ENCODE measurements around the gene FRMPD1. TPM values are rescaled to one million over a fixed set of nuclear protein-coding genes. Genes with fewer than 3 reads are reported as not detected.

Gene FRMPD1
- total and polyA plus RNA-seq, 2 donors (not counting 1 experiment from before 2014, with no cell fraction given) = not detected

- Histone ChIP-seq H3K4me2 (ENCODE audit: extremely low read depth, insufficient read depth, low read length) (no peak overlapping the region), H4K20me1 (ENCODE audit: control insufficient read depth, extremely low read depth, insufficient read depth, low read length) (no peaks in the 10 kb centered on the region), H3K36me3 (ENCODE audit: control insufficient read depth, insufficient read depth, low read length) (no peaks in the 10 kb centered on the region), H3K9ac (ENCODE audit: insufficient read depth, low read length) (no peak overlapping the region), H3K9me3 (ENCODE audit: control insufficient read depth, insufficient read depth, low read depth, low read length) (no peaks in the 10 kb centered on the region), H3K4me3 (replicated peaks in 1 of 4; ENCODE audit: control extremely low read depth in 1 of 4, insufficient read depth in 1 of 4, low read depth in 3 of 4, low read length in 4 of 4) (no peak overlapping the region), H3K4me1 (ENCODE audit: control insufficient read depth, extremely low read depth, insufficient read depth, low read length) (no peaks in the 10 kb centered on the region), H2AFZ (ENCODE audit: low read length) (no peak overlapping the region), H3K79me2 (ENCODE audit: control insufficient read depth, insufficient read depth, low read length) (no peaks in the 10 kb centered on the region), H3K27me3 (ENCODE audit: control insufficient read depth, insufficient read depth, low read length) (no peaks in the 10 kb centered on the region), H3K27ac (ENCODE audit: insufficient read depth, low read length) (no peak overlapping the region)
- TF ChIP-seq CTCF (conservative IDR thresholded peaks at IDR 0.05 in 1 of 2, IDR thresholded peaks at IDR 0.05 in 1 of 2; ENCODE audit: low read depth in 1 of 2, low read length in 2 of 2) = no peak
- no peak for TF ChIP-seq EZH2 (IDR thresholded peaks at IDR 0.05; ENCODE audit: low read length, missing control alignments)
- no peak for DNase-seq (ENCODE audit: low read depth in 2 of 2)
Observed at GRCh38 chr9:37790096-37790495, 139.3 kb downstream of the FRMPD1 start.

GRCh38 chr9:37792122-37792521 is 141.4 kb downstream of the FRMPD1 start:
- Histone ChIP-seq H3K4me3 (replicated peaks in 1 of 4; ENCODE audit: control extremely low read depth in 1 of 4, insufficient read depth in 1 of 4, low read depth in 3 of 4, low read length in 4 of 4) (no peak overlapping the region), H4K20me1 (ENCODE audit: control insufficient read depth, extremely low read depth, insufficient read depth, low read length) (no peaks in the 10 kb centered on the region), H3K4me1 (ENCODE audit: control insufficient read depth, extremely low read depth, insufficient read depth, low read length) (no peaks in the 10 kb centered on the region), H3K36me3 (ENCODE audit: control insufficient read depth, insufficient read depth, low read length) (no peaks in the 10 kb centered on the region), H3K9me3 (ENCODE audit: control insufficient read depth, insufficient read depth, low read depth, low read length) (no peaks in the 10 kb centered on the region), H3K27me3 (ENCODE audit: control insufficient read depth, insufficient read depth, low read length) (no peaks in the 10 kb centered on the region), H3K4me2 (ENCODE audit: extremely low read depth, insufficient read depth, low read length) (no peak overlapping the region), H2AFZ (ENCODE audit: low read length) (no peak overlapping the region), H3K9ac (ENCODE audit: insufficient read depth, low read length) (no peak overlapping the region), H3K79me2 (ENCODE audit: control insufficient read depth, insufficient read depth, low read length) (no peaks in the 10 kb centered on the region), H3K27ac (ENCODE audit: insufficient read depth, low read length) (no peak overlapping the region)
- DNase-seq (ENCODE audit: low read depth in 2 of 2) = no peak
- TF ChIP-seq CTCF (conservative IDR thresholded peaks at IDR 0.05 in 1 of 2, IDR thresholded peaks at IDR 0.05 in 1 of 2; ENCODE audit: low read depth in 1 of 2, low read length in 2 of 2) (no peak), EZH2 (IDR thresholded peaks at IDR 0.05; ENCODE audit: low read length, missing control alignments) (no peak)

- H3K4me2 ChIP-seq (ENCODE audit: extremely low read depth, insufficient read depth, low read length) = no peak overlapping the region
- H3K27ac ChIP-seq (ENCODE audit: insufficient read depth, low read length) = no peak overlapping the region
- no peak overlapping the region for H3K9ac ChIP-seq (ENCODE audit: insufficient read depth, low read length)
- no peaks in the 10 kb centered on the region for H4K20me1 ChIP-seq (ENCODE audit: control insufficient read depth, extremely low read depth, insufficient read depth, low read length)
- no peaks in the 10 kb centered on the region for H3K36me3 ChIP-seq (ENCODE audit: control insufficient read depth, insufficient read depth, low read length)
- peaks cover 5% of the 10 kb centered on the region for H3K79me2 ChIP-seq (ENCODE audit: control insufficient read depth, insufficient read depth, low read length)
- H3K4me3 ChIP-seq (replicated peaks in 1 of 4; ENCODE audit: control extremely low read depth in 1 of 4, insufficient read depth in 1 of 4, low read depth in 3 of 4, low read length in 4 of 4) = no peak overlapping the region
- no peaks in the 10 kb centered on the region for H3K9me3 ChIP-seq (ENCODE audit: control insufficient read depth, insufficient read depth, low read depth, low read length)
- H3K27me3 ChIP-seq (ENCODE audit: control insufficient read depth, insufficient read depth, low read length) = no peaks in the 10 kb centered on the region
- no peaks in the 10 kb centered on the region for H3K4me1 ChIP-seq (ENCODE audit: control insufficient read depth, extremely low read depth, insufficient read depth, low read length)
- TF ChIP-seq CTCF (conservative IDR thresholded peaks at IDR 0.05 in 1 of 2, IDR thresholded peaks at IDR 0.05 in 1 of 2; ENCODE audit: low read depth in 1 of 2, low read length in 2 of 2) = no peak
- TF ChIP-seq EZH2 (IDR thresholded peaks at IDR 0.05; ENCODE audit: low read length, missing control alignments) = no peak
- no peak for DNase-seq (ENCODE audit: low read depth in 2 of 2)
- H2AFZ ChIP-seq (ENCODE audit: low read length) = no peak overlapping the region
Observed at GRCh38 chr9:37796232-37796631, 145.5 kb downstream of the FRMPD1 start.

Other genes with a start within 250 kb of the FRMPD1 start
- 107 and 108 TPM in 2 replicates for gene GRHPR, start 228.3 kb upstream of the FRMPD1 start, total RNA-seq
- gene GRHPR, start 228.3 kb upstream of the FRMPD1 start, polyA plus RNA-seq = 107 and 108 TPM in 2 replicates
- 5.1 and 5.6 TPM in 2 replicates for gene ZBTB5, start 185.5 kb upstream of the FRMPD1 start, total RNA-seq
- 5.7 and 7.3 TPM in 2 replicates for gene ZBTB5, start 185.5 kb upstream of the FRMPD1 start, polyA plus RNA-seq
- 31.7 and 43.7 TPM in 2 replicates for gene POLR1E, start 165.0 kb upstream of the FRMPD1 start, total RNA-seq
- gene POLR1E, start 165.0 kb upstream of the FRMPD1 start, polyA plus RNA-seq = 30.9 and 59.2 TPM in 2 replicates
- 11.6 and 12.2 TPM in 2 replicates for gene FBXO10, start 74.6 kb upstream of the FRMPD1 start, total RNA-seq
- gene FBXO10, start 74.6 kb upstream of the FRMPD1 start, polyA plus RNA-seq = 7.6 and 8.2 TPM in 2 replicates
- 113 and 128 TPM in 2 replicates for gene TOMM5, start 58.4 kb upstream of the FRMPD1 start, total RNA-seq
- gene TOMM5, start 58.4 kb upstream of the FRMPD1 start, polyA plus RNA-seq = 162 and 203 TPM in 2 replicates
- 3.9 and 5.6 TPM in 2 replicates for gene TRMT10B, start 102.9 kb downstream of the FRMPD1 start, total RNA-seq
- gene TRMT10B, start 102.9 kb downstream of the FRMPD1 start, polyA plus RNA-seq = 6.6 and 7.5 TPM in 2 replicates
- 19.0 and 24.9 TPM in 2 replicates for gene EXOSC3, start 134.1 kb downstream of the FRMPD1 start, total RNA-seq
- 34.0 and 36.7 TPM in 2 replicates for gene EXOSC3, start 134.1 kb downstream of the FRMPD1 start, polyA plus RNA-seq
- gene DCAF10, start 149.8 kb downstream of the FRMPD1 start, total RNA-seq = 18.7 and 26.6 TPM in 2 replicates
- gene DCAF10, start 149.8 kb downstream of the FRMPD1 start, polyA plus RNA-seq = 23.3 and 33.5 TPM in 2 replicates

Measured in fibroblast of lung (primary cell).